Measurements from ENCODE around the gene CA10.
A peak's percentile ranks its signal among the peaks of the same experiment; 100 is the strongest.

Gene CA10

DNA sequence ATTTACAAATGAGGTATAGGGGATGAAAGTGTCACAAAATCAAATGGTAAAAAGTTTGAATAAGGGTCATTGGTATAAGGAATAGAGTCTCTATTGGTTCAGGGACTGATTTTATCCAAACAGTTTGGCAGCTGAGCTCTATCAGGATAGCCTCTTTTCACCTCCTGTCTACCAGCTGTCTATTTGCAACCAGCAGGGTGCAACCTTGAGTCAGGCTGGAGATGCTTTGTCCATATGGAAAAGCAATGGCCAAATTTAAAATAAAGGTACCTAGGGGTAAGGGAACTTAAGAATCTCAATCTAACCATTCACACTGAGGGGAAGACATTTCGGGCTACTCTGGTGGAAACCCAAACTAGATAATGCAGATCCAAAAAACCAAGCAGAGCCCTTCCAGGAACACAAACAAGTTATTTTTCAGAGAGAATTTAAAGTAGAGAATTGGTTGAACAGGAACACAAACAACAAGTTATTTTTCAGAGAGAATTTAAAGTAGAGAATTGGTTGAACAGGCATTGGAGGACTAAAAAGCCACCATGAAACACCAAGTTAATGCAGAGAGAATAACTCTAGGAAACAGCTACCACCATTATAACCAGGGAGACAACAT, 12.6 kb upstream of the CA10 start:
- no peak overlapping the region for H3K27ac ChIP-seq
- TF ChIP-seq, protein P1, sequence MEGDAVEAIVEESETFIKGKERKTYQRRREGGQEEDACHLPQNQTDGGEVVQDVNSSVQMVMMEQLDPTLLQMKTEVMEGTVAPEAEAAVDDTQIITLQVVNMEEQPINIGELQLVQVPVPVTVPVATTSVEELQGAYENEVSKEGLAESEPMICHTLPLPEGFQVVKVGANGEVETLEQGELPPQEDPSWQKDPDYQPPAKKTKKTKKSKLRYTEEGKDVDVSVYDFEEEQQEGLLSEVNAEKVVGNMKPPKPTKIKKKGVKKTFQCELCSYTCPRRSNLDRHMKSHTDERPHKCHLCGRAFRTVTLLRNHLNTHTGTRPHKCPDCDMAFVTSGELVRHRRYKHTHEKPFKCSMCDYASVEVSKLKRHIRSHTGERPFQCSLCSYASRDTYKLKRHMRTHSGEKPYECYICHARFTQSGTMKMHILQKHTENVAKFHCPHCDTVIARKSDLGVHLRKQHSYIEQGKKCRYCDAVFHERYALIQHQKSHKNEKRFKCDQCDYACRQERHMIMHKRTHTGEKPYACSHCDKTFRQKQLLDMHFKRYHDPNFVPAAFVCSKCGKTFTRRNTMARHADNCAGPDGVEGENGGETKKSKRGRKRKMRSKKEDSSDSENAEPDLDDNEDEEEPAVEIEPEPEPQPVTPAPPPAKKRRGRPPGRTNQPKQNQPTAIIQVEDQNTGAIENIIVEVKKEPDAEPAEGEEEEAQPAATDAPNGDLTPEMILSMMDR (conservative IDR thresholded peaks at IDR 0.05): peak; percentile 98

DNA sequence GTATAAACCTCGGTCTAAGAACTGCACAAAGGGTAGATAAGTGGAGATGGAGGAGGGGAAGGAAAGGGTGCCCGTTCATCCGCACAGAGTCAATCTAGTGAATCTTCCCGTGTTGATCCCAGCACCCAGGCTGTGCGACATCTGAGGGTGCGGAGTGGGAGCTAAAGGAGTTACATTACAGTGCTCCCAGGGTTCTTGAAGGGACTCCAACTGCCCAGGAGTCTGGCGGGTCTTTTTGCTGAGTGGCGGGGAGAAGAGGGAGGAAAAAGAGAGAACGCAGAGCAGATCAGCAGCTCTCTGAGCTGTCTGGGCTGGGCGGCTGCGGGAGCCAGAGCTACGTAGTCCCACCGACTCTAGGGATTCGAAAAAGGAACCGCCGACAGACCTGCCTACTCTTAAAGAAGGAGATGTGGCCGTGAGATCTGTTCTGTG, 1.6 kb upstream of the CA10 start:
- H3K27ac ChIP-seq: no peak overlapping the region
- TF ChIP-seq, protein P1 (conservative IDR thresholded peaks at IDR 0.05): no peak

DNA sequence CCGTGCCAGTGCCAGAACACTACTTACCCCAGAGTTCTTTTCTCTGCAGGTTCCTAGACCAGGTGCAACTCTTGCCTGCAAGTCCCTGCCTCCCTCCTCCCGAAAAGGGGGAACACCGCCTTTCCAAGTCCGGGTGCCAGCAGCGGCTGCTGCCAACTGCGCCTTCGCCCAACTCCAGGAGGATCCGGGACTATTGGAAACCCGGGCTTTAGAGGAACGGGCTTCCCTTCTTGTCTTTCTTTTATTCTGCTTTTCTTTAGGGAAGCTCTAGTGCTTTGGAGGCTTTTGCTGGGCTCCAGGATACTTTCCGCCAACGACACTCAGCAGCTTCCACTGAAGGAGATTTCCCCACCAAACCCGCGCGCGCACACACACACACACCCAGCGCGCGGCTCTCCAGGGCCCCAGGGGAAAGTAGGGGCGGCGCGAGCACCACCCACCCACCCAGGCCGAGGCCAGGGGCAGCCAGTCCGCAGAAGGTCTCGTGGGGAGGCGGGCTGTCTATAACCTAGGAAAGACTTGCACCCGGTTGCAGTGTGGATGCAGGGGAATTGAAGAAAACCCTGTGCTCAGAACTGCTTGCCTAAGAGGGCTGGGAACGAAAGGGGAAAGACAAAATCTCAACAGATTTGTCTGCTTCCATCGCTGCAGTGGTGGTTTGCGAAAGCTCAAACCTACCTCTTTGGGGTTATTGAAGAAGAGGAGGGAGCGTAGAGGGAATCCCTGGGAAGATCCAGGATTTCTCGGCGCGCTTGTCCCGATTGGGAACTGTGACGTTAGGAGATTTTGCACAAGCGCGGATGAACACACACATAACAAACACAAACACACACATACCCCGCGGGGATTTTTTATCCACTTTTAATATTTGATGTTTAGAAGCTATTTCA, 977 bp upstream of the CA10 start:
- TF ChIP-seq, protein P1 (conservative IDR thresholded peaks at IDR 0.05): no peak
- H3K27ac ChIP-seq: peak overlapping the region; percentile 53; the same call in 1 of the 2 replicates

DNA sequence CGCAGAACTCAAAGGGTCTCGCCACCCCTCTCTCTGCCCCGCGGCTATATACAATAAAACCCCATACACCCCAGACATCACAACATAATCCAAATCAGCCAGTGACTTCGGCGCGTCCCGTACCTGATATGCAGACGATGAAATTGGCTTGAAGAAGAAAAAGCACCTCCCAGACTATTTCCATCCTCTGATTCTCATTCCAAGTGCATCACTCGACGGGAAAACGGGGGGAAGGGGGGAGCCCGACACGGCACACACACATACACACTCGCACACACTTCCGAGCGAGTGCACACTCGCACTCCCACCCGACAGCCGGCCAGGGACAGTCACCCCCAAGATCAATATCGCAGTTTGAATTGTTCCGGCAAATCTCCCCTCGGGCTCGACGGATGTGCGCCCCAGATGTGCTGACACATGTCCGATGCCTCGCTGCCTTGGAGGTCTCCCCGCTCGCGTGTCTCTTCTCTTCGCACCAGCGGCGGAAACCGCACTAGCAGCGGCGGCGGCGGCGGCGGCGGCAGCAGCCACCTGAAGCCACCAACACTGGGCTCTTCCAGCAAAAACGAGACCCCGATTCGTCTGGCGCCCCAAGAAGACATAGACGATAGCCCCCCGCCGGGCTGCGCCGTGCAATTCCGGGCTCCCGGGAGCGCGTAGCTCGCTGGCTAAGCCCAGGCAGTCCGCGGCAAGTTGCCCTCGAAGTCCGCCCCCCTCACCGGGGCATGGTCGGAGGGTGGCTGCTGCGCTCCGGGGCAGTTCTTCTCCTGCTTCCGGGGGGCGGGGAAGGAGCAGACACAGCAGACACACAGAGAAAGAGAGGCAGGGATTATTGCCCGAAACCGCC, 688 bp downstream of the CA10 start:
- TF ChIP-seq, protein P1 (conservative IDR thresholded peaks at IDR 0.05): no peak
- peak overlapping the region; percentile 53; the same call in 1 of the 2 replicates for H3K27ac ChIP-seq

DNA sequence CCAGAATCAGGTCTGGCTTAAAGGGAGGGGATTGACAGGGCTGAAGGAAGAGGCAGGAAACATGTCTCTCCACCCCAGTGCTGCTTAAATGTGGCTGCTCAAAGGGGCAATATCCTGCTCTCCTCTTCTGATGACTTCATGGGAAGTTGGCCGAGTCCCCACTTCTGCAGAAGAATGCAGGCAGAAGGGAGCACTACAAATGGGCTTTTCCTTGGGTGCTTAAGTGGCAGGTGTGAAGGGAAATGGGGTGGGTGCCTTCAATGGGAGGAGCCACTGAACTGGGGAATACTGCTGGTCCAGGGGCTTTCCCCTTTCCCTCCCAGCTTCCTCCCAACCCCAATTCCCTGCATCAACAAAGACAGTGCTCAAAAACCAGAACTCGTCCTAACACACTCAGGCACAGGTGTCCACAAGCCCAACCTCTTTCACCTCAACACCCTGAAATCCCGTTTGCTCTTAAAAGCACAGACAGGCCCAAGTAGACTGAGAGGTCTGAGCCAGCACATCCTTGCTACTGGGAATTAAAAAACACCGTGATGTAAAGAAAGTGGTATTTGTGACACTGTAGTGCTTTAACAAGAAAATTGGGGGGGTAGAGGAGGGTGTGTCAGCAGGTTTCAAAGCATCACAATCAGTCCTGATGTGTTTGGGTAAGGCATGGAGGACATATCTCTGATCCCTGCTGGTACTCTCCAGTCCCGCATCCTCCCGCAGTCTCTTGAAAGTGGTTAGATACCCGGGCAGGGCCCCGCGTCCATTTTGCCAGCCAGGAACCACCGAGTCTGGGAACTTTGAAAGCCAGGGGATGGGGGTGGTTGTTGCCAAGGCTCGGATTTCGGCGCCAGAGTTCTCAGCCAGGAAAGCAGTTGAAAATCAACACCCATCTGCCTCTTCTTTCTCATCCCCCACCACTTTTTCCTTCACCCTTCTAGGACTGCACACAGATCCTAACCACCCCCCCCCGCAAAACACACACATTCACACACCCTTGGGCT, 1.6 kb downstream of the CA10 start:
- H3K27ac ChIP-seq: no peak overlapping the region
- TF ChIP-seq, protein P1 (conservative IDR thresholded peaks at IDR 0.05): no peak

DNA sequence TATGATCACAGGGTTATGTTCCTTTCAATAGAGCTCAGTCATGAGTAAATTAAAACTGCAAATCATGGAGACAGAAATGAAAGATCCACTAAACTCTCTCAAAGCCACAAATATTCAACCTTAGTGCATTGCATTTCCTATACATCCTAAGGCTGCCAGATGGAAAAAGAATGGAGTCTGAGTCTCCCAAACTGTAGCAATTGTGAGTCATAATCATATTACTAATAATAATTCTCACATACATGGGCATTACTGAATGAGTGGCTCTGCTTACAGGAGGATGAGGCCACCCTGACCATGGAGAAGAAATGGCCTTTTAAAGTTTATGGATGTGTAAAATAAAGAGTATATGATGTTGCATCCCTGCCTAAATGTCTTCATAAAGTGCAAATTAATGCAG, 3.2 kb downstream of the CA10 start:
- TF ChIP-seq, protein P1 (conservative IDR thresholded peaks at IDR 0.05): no peak

More for the DNA sequence above, 3.2 kb downstream of the CA10 start:
- H3K27ac ChIP-seq: no peak overlapping the region

Measured in VCaP (cell line).